Neural cell (in vitro differentiated cells): Measurements from ENCODE around the gene SEC22A. TPM values are rescaled to one million over a fixed set of nuclear protein-coding genes. Genes with fewer than 3 reads are reported as not detected.

Experiments
- H2AFZ ChIP-seq: fragments of 200-600, 300-800 bp; sonication (generic), shearing (Covaris generic); 2 replicates; pipeline ENCODE4 v1.6.0; 2014; ENCODE audit warnings: low read depth, mild to moderate bottlenecking, antibody characterized with exemption, low read length, moderate library complexity
- H3F3A ChIP-seq: fragments of 200-600 bp; shearing (Covaris generic); 2 replicates; pipeline ENCODE4 v1.6.1; 2016; ENCODE audit warnings: mild to moderate bottlenecking, moderate library complexity, mixed read lengths, antibody characterized with exemption, low read length; ENCODE audit not compliant: insufficient read depth, poor library complexity, severe bottlenecking
- H3K27ac ChIP-seq: fragments of 200-600, 300-800 bp; sonication (generic), shearing (Covaris generic); 2 replicates; pipeline ENCODE4 v1.5.1; 2014; ENCODE audit warnings: mild to moderate bottlenecking, low read length, moderate library complexity
- H3K27me3 ChIP-seq: fragments of 300-800, 200-600 bp; sonication (generic), shearing (Covaris generic); 2 replicates; pipeline ENCODE4 v1.6.0; 2014; ENCODE audit warnings: mild to moderate bottlenecking, low read depth, low read length, moderate library complexity; ENCODE audit not compliant: insufficient read depth
- H3K36me3 ChIP-seq: fragments of 300-800, 200-600 bp; sonication (generic), shearing (Covaris generic); 2 replicates; pipeline ENCODE4 v1.5.1; 2014; ENCODE audit warnings: mild to moderate bottlenecking, antibody characterized with exemption, low read length, moderate library complexity; ENCODE audit not compliant: insufficient read depth
- H3K4me2 ChIP-seq: fragments of 300-800, 200-600 bp; sonication (generic), shearing (Covaris generic); 2 replicates; pipeline ENCODE4 v1.6.0; 2014; ENCODE audit warnings: mild to moderate bottlenecking, low read length
- H3K4me3 ChIP-seq: fragments of 300-800, 200-600 bp; sonication (generic), shearing (Covaris generic); 2 replicates; pipeline ENCODE4 v1.5.1; 2014; ENCODE audit warnings: mild to moderate bottlenecking, low read length, moderate library complexity
- H3K79me2 ChIP-seq: fragments of 200-600 bp; shearing (Covaris generic); replicated peaks from 2 replicates; pipeline ENCODE4 v1.6.0; 2014; ENCODE audit warnings: mild to moderate bottlenecking, low read length, moderate library complexity; ENCODE audit not compliant: insufficient read depth
- H3K9ac ChIP-seq: fragments of 300-800, 200-600 bp; sonication (generic), shearing (Covaris generic); 2 replicates; pipeline ENCODE4 v1.6.1; 2016; ENCODE audit warnings: mild to moderate bottlenecking, low read length, mixed read lengths
- H3K9me2 ChIP-seq: fragments of 200-600 bp; shearing (Covaris generic); 2 replicates; pipeline ENCODE4 v1.6.1; 2016; ENCODE audit warnings: mild to moderate bottlenecking, low read length, mixed read lengths; ENCODE audit not compliant: insufficient read depth
- H3K9me3 ChIP-seq: fragments of 200-600, 300-800 bp; sonication (generic), shearing (Covaris generic); 2 replicates; pipeline ENCODE4 v1.6.1; 2016; ENCODE audit warnings: mild to moderate bottlenecking, mixed run types, low read length, moderate library complexity, mixed read lengths
- H4K20me1 ChIP-seq: fragments of 200-600 bp; shearing (Covaris generic); 2 replicates; pipeline ENCODE4 v1.6.1; 2016; ENCODE audit warnings: mild to moderate bottlenecking, mixed run types; ENCODE audit not compliant: insufficient read depth
- CTCF ChIP-seq: fragments of 450-650 bp; IDR thresholded peaks from 2 replicates; pipeline ENCODE4 v1.5.1; 2014; ENCODE audit warnings: antibody characterized with exemption, mild to moderate bottlenecking, moderate library complexity; ENCODE audit not compliant: poor library complexity, severe bottlenecking
- EP300 ChIP-seq: fragments of 450-650 bp; conservative IDR thresholded peaks from 2 replicates; pipeline ENCODE4 v1.6.1; 2014; ENCODE audit warnings: antibody characterized with exemption, mild to moderate bottlenecking, moderate library complexity; ENCODE audit not compliant: poor library complexity, severe bottlenecking
- EZH2 ChIP-seq: fragments of 200-600, 300-800 bp; shearing (Covaris generic), sonication (generic); IDR thresholded peaks from 2 replicates; pipeline ENCODE4 v1.6.1; 2014; ENCODE audit warnings: antibody characterized with exemption, low read length, borderline replicate concordance, mild to moderate bottlenecking; ENCODE audit not compliant: insufficient read depth, poor library complexity, severe bottlenecking
- MXI1 ChIP-seq: fragments of 450-650 bp; conservative IDR thresholded peaks from 2 replicates; pipeline ENCODE4 v1.6.1; 2014; ENCODE audit warnings: antibody characterized with exemption, mild to moderate bottlenecking; ENCODE audit not compliant: poor library complexity, severe bottlenecking
- POLR2AphosphoS5 ChIP-seq: IDR thresholded peaks from 2 replicates; pipeline ENCODE4 v1.6.1; 2012
- RAD21 ChIP-seq: fragments of 450-650 bp; conservative IDR thresholded peaks from 2 replicates; pipeline ENCODE4 v1.6.1; 2014; ENCODE audit warnings: antibody characterized with exemption, mild to moderate bottlenecking, moderate library complexity
- REST ChIP-seq: IDR thresholded peaks from 2 replicates; pipeline ENCODE4 v1.6.1; 2012; ENCODE audit warnings: borderline replicate concordance
- SMC3 ChIP-seq: fragments of 450-650 bp; conservative IDR thresholded peaks from 2 replicates; pipeline ENCODE4 v1.6.1; 2014; ENCODE audit warnings: antibody characterized with exemption, mild to moderate bottlenecking, moderate library complexity; ENCODE audit not compliant: poor library complexity
- TAF1 ChIP-seq: IDR thresholded peaks from 2 replicates; pipeline ENCODE4 v1.6.1; 2012; ENCODE audit warnings: low read depth
- polyA plus RNA-seq: library from polyadenylated mRNA; depleted of rRNA; stranded (reverse); fragments of >200 nt; gene quantifications from 2 replicates; pipeline ENCODE4 v1.2.3, GENCODE V29; 2014

The SEC22A gene
- polyA plus RNA-seq, 1 donor from 2014 or later: 44.0 TPM

GRCh38 chr3:123157209-123157597 lies 44.5 kb upstream of the SEC22A start:
- H3K36me3 ChIP-seq: no peaks in the 10 kb centered on the region
- H3K4me2 ChIP-seq: no peak overlapping the region
- H3K9ac ChIP-seq: no peak overlapping the region
- no peaks in the 10 kb centered on the region for H3F3A ChIP-seq
- no peak for TF ChIP-seq EP300
- TF ChIP-seq RAD21: no peak
- no peak for TF ChIP-seq REST
- TF ChIP-seq CTCF: no peak
- no peak for TF ChIP-seq SMC3
- TF ChIP-seq POLR2AphosphoS5: no peak
- TF ChIP-seq TAF1: no peak
- no peak for TF ChIP-seq EZH2
- no peak for TF ChIP-seq MXI1
- H4K20me1 ChIP-seq: no peaks in the 10 kb centered on the region
- H2AFZ ChIP-seq: no peak overlapping the region
- H3K9me3 ChIP-seq: no peaks in the 10 kb centered on the region
- H3K79me2 ChIP-seq: no peaks in the 10 kb centered on the region
- H3K27me3 ChIP-seq: no peaks in the 10 kb centered on the region
- no peak overlapping the region for H3K4me3 ChIP-seq
- no peak overlapping the region for H3K27ac ChIP-seq
- H3K9me2 ChIP-seq: no peaks in the 10 kb centered on the region

GRCh38 chr3:123157598-123158287 lies 44.0 kb upstream of the SEC22A start:
- Histone ChIP-seq H4K20me1 (no peaks in the 10 kb centered on the region), H3K4me2 (no peak overlapping the region), H3K27ac (no peak overlapping the region), H2AFZ (no peak overlapping the region), H3K9me2 (no peaks in the 10 kb centered on the region), H3K4me3 (no peak overlapping the region), H3K36me3 (no peaks in the 10 kb centered on the region), H3K9me3 (no peaks in the 10 kb centered on the region), H3K9ac (no peak overlapping the region), H3K79me2 (no peaks in the 10 kb centered on the region), H3K27me3 (no peaks in the 10 kb centered on the region), H3F3A (no peaks in the 10 kb centered on the region)
- no peak for TF ChIP-seq EZH2
- no peak for TF ChIP-seq MXI1
